ENCODE results near the gene IQSEC1. TPM values are rescaled to one million over a fixed set of nuclear protein-coding genes. Genes with fewer than 3 reads are reported as not detected.

IQSEC1 gene
- total and polyA plus RNA-seq, 2 donors (not counting 3 experiments of a cell fraction or from before 2014, with no cell fraction given): 5.2 to 18.0 TPM

DNA sequence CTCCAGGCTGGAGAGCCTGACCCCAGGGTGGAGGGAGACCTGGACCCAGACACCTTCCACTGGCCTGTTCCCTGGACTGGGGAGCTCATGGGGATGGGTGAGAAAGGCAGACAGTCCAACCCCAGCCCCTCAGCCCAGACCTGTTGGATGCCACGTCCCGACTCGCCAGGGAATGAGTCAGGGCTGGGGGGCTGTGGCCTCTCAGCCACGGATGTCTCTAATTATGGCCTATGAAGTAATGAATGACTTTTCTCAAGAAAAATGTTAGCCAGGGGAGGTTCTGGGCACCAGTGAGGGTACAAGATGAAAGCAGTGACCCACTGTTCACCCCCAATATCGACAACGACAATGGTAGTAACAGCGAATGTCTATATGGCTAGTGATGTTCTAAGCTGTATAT, 124.9 kb downstream of the IQSEC1 start:
- no peaks in the 10 kb centered on the region for H3K9me3 ChIP-seq (replicated peaks; ENCODE audit: control insufficient read depth, insufficient read depth, low read length)
- no TSS peak for BruUV-seq (replicated peaks)
- TF ChIP-seq, protein P1, sequence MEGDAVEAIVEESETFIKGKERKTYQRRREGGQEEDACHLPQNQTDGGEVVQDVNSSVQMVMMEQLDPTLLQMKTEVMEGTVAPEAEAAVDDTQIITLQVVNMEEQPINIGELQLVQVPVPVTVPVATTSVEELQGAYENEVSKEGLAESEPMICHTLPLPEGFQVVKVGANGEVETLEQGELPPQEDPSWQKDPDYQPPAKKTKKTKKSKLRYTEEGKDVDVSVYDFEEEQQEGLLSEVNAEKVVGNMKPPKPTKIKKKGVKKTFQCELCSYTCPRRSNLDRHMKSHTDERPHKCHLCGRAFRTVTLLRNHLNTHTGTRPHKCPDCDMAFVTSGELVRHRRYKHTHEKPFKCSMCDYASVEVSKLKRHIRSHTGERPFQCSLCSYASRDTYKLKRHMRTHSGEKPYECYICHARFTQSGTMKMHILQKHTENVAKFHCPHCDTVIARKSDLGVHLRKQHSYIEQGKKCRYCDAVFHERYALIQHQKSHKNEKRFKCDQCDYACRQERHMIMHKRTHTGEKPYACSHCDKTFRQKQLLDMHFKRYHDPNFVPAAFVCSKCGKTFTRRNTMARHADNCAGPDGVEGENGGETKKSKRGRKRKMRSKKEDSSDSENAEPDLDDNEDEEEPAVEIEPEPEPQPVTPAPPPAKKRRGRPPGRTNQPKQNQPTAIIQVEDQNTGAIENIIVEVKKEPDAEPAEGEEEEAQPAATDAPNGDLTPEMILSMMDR (IDR thresholded peaks at IDR 0.05; ENCODE audit: extremely low read depth in 1 of 2, insufficient read depth in 1 of 2, low read depth in 1 of 2, low read length in 2 of 2): no peak
- H2AFZ ChIP-seq (ENCODE audit: low read depth, low read length): no peak overlapping the region
- peaks cover 15% of the 10 kb centered on the region for H3K4me1 ChIP-seq (ENCODE audit: control insufficient read depth, extremely low read depth, insufficient read depth, low read length)
- H3K9ac ChIP-seq (replicated peaks; ENCODE audit: extremely low read depth, insufficient read depth, low read length): no peak overlapping the region
- H3K79me2 ChIP-seq (ENCODE audit: control insufficient read depth, insufficient read depth, low read length): no peaks in the 10 kb centered on the region
- H3K4me2 ChIP-seq (ENCODE audit: insufficient read depth, low read length): no peak overlapping the region
- DNase-seq (ENCODE audit: low read depth, low spot score) (no peak), FAIRE-seq (no peak)
- H3K4me3 ChIP-seq (replicated peaks in 1 of 3; ENCODE audit: insufficient read depth in 1 of 3, low read depth in 1 of 3, low read length in 3 of 3): no peak overlapping the region
- ChIA-PET POLR2A (no interaction called here), CTCF (interaction anchor here (1.0 to 5.8 kb wide), 5 partner anchors 11 to 57 kb away, joined by 3 to 39 read pairs (median 5); no protein-coding TSS in a partner anchor)
- no peak overlapping the region for H3K27ac ChIP-seq (ENCODE audit: insufficient read depth, low read depth, low read length)
- intact Hi-C loops (cut with micrococcal nuclease): loop anchor here (2.0 kb wide), 1 partner anchor 36 kb away; no protein-coding TSS in a partner anchor
- dilution Hi-C loops (cut with MboI; ENCODE audit: extremely low pct_ligation_motif_present, low sequenced_read_pairs): no loop called here
- H3K36me3 ChIP-seq (ENCODE audit: control insufficient read depth in 2 of 2, extremely low read depth in 1 of 2, insufficient read depth in 2 of 2, low read length in 2 of 2): no peaks in the 10 kb centered on the region
- no peaks in the 10 kb centered on the region for H4K20me1 ChIP-seq (replicated peaks; ENCODE audit: control insufficient read depth, extremely low read depth, insufficient read depth, low read length)
- no peaks in the 10 kb centered on the region for H3K9me1 ChIP-seq (replicated peaks; ENCODE audit: control insufficient read depth, extremely low read depth, insufficient read depth, low read length)
- no peaks in the 10 kb centered on the region for H3K27me3 ChIP-seq (ENCODE audit: control insufficient read depth in 2 of 2, insufficient read depth in 2 of 2, low read length in 2 of 2)

- DNase-seq (ENCODE audit: low read depth, low spot score) (peak; percentile 24), FAIRE-seq (peak; percentile 48)
- H3K4me1 ChIP-seq (ENCODE audit: control insufficient read depth, extremely low read depth, insufficient read depth, low read length): peaks cover 15% of the 10 kb centered on the region
- no TSS peak for BruUV-seq (replicated peaks)
- H3K27me3 ChIP-seq (ENCODE audit: control insufficient read depth in 2 of 2, insufficient read depth in 2 of 2, low read length in 2 of 2): no peaks in the 10 kb centered on the region
- no peak overlapping the region for H3K9ac ChIP-seq (replicated peaks; ENCODE audit: extremely low read depth, insufficient read depth, low read length)
- dilution Hi-C loops (cut with MboI; ENCODE audit: extremely low pct_ligation_motif_present, low sequenced_read_pairs): no loop called here
- intact Hi-C loops (cut with micrococcal nuclease): loop anchor here (2.0 kb wide), 1 partner anchor 37 kb away; no protein-coding TSS in a partner anchor
- POLR2A ChIA-PET: no interaction called here
- no peak overlapping the region for H2AFZ ChIP-seq (ENCODE audit: low read depth, low read length)
- no peak overlapping the region for H3K4me2 ChIP-seq (ENCODE audit: insufficient read depth, low read length)
- H3K27ac ChIP-seq (ENCODE audit: insufficient read depth, low read depth, low read length): no peak overlapping the region
- no peak overlapping the region for H3K4me3 ChIP-seq (replicated peaks in 1 of 3; ENCODE audit: insufficient read depth in 1 of 3, low read depth in 1 of 3, low read length in 3 of 3)
- H3K9me1 ChIP-seq (replicated peaks; ENCODE audit: control insufficient read depth, extremely low read depth, insufficient read depth, low read length): no peaks in the 10 kb centered on the region
- H3K79me2 ChIP-seq (ENCODE audit: control insufficient read depth, insufficient read depth, low read length): no peaks in the 10 kb centered on the region
- H3K9me3 ChIP-seq (replicated peaks; ENCODE audit: control insufficient read depth, insufficient read depth, low read length): no peaks in the 10 kb centered on the region
- no peaks in the 10 kb centered on the region for H4K20me1 ChIP-seq (replicated peaks; ENCODE audit: control insufficient read depth, extremely low read depth, insufficient read depth, low read length)
- H3K36me3 ChIP-seq (ENCODE audit: control insufficient read depth in 2 of 2, extremely low read depth in 1 of 2, insufficient read depth in 2 of 2, low read length in 2 of 2): no peaks in the 10 kb centered on the region
- CTCF ChIA-PET: interaction anchor here (0.5 to 5.8 kb wide), 8 partner anchors 11 to 56 kb away, joined by 3 to 39 read pairs (median 4); no protein-coding TSS in a partner anchor
- TF ChIP-seq, protein P2, sequence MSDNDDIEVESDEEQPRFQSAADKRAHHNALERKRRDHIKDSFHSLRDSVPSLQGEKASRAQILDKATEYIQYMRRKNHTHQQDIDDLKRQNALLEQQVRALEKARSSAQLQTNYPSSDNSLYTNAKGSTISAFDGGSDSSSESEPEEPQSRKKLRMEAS (IDR thresholded peaks at IDR 0.05; ENCODE audit: insufficient read depth, insufficient read length): no peak
- TF ChIP-seq, protein P1 (IDR thresholded peaks at IDR 0.05; ENCODE audit: extremely low read depth in 1 of 2, insufficient read depth in 1 of 2, low read depth in 1 of 2, low read length in 2 of 2): peak in 1 of 2 donors; percentile 9
Measured at GRCh38 chr3:12947504-12948369, 125.5 kb downstream of the IQSEC1 start.
